GM18526 (cell line): ENCODE results near the gene RNF26.

Experiments
- POLR2A ChIP-seq: IDR thresholded peaks from 3 replicates; pipeline ENCODE4 v1.6.1; 2011; ENCODE audit not compliant: insufficient read length; ENCODE audit errors: extremely low read depth

The RNF26 gene

GRCh38 chr11:119377112-119377901 is 43.0 kb downstream of the RNF26 start:
- no peak for TF ChIP-seq POLR2A

- no peak for TF ChIP-seq POLR2A
These were observed 43.8 kb downstream of the RNF26 start for GRCh38 chr11:119377961-119378667.

GRCh38 chr11:119378851-119379465 is 44.6 kb downstream of the RNF26 start:
- no peak for TF ChIP-seq POLR2A

- TF ChIP-seq POLR2A = no peak
These were observed 46.0 kb downstream of the RNF26 start for GRCh38 chr11:119380160-119380826.

- TF ChIP-seq POLR2A = no peak
These were observed 46.5 kb downstream of the RNF26 start for GRCh38 chr11:119380827-119381180.

GRCh38 chr11:119381181-119381988 is 47.1 kb downstream of the RNF26 start, which contains the start of gene USP2:
TSS of gene USP2 (minus strand) at chr11:119381690. CDS start at chr11:119373480, 8,210 bp downstream.
- no peak for TF ChIP-seq POLR2A

- TF ChIP-seq POLR2A = no peak
These were observed 47.8 kb downstream of the RNF26 start for GRCh38 chr11:119382101-119382500.

- TF ChIP-seq POLR2A = no peak
These were observed 50.0 kb downstream of the RNF26 start for GRCh38 chr11:119384332-119384731.
